ENCODE measurements around the gene CLEC4F. TPM values are rescaled to one million over a fixed set of nuclear protein-coding genes. Genes with fewer than 3 reads are reported as not detected.

The CLEC4F gene, protein sequence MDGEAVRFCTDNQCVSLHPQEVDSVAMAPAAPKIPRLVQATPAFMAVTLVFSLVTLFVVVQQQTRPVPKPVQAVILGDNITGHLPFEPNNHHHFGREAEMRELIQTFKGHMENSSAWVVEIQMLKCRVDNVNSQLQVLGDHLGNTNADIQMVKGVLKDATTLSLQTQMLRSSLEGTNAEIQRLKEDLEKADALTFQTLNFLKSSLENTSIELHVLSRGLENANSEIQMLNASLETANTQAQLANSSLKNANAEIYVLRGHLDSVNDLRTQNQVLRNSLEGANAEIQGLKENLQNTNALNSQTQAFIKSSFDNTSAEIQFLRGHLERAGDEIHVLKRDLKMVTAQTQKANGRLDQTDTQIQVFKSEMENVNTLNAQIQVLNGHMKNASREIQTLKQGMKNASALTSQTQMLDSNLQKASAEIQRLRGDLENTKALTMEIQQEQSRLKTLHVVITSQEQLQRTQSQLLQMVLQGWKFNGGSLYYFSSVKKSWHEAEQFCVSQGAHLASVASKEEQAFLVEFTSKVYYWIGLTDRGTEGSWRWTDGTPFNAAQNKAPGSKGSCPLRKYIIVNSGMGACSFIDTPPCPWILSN
- total RNA-seq = not detected

DNA sequence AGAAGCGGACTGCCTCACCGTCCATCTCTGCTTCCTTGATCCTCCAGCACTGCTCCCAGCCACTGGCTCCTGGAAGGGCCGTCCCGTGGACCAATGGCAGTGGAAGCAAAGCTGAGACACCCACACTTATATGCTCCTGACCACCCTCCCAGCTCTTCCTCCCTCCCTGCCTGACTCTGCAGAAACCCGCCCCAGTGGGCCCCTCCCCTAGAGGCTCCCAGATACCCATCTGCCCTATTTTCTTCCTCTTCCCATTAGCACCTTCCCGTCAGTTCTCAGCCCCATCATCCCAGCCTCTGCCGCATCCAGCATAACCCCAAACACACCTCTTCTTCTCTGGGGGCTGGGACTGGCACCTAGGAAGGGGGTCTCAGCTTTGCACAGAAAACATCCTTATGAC is at the start of gene CLEC4F:
CLEC4F (minus strand) TSS at position 101 of the 400 bp plus-strand sequence; CDS start at position 25, 76 bp downstream.
- DNase-seq = no peak

DNA sequence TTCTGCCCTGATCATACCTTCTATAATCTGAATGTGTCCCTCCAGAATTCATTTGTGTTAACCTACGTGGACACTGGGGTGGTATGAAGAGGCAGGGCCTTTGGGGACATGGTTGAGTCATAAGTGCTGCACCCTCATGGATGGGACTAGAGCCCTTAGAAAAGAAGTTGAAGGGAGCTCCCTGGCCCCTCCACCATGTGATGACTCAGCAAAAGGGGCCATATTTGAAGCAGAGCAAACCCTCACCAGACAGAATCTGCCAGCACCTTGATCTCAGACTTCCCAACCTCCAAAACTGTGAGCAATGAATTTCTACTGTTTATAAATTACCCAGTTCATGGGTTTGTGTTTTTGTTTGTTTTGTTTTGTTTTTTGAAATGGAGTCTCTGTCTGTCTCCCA is 48.6 kb upstream of the CLEC4F start:
- no peak for DNase-seq

DNA sequence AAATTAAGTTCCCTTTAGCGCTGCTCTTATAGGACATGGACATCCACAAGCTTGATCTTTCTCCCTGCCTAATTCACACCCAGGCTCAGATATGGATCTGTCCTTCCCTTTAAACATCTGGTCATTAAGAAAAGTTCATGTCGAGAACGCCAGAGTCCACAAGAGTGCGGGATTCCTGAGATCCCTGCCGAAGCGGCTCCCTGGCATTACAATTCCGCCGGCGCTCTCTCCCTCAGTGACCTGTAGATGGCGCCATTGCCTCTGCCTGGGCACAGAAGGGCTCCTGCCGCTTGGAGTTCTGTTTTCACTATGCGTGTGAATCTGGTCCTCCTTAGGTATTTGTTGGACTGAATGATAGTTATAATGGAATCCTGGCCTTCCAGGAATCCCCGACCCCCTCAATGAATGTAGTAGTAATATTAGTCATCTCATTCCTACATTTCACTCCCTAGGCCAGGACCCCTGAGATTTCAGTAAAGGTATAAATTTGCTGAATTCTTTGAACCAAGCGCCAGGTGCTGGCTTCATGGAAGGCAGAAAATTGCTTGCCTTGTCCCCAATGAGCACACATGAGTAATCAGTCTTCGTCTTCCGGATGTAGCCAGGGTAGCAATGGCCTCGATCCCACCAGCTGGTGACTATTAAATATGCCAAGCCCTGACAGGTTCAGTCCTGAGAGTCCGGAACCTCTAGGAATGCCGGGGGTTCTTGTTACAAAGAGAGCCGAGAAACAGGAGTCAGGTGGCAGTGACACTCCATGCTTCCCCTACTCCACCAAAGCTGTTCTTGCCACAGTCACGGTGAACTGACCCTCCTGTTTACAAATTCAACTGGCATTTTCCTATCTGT is 41.6 kb upstream of the CLEC4F start:
- peak; percentile 91 for DNase-seq

DNA sequence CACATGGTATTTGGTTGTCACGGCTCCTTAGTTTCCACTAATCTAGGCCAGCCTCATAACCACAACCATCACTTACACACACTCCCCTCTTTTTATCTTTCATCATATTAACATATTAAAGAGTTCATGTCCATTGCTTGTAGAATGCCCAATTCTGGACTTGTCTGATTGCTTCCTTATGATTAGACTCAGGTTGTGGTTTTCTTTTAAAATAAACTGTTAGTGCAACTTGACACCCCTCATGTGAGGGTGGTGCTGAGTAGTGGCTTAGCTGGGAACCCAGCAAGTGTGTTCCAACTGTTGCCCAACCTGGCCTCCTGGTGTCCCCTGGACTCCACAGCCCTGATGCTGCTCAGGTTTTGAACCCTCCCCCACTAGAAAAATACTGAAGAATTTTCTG is 35.3 kb upstream of the CLEC4F start:
- no peak for DNase-seq

DNA sequence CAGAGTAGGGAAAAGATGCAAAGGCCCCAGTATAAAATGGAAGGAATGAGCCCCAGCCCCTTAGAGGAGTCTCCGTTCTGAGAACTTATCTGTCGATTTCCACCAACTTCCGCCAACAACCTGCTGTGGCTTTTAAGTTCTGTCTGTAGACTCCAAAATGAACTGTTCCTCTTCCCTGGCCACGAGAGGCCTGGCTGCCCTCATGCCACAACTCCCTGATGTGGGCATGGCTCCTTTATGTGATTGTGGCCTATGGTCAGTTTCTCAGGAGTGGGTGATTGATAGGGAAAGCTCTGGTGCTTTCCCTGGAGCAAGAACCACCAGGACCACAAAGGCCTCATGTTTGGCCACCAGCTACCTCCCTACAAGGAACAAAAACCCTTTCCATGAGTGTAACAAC is 34.0 kb upstream of the CLEC4F start:
- no peak for DNase-seq

DNA sequence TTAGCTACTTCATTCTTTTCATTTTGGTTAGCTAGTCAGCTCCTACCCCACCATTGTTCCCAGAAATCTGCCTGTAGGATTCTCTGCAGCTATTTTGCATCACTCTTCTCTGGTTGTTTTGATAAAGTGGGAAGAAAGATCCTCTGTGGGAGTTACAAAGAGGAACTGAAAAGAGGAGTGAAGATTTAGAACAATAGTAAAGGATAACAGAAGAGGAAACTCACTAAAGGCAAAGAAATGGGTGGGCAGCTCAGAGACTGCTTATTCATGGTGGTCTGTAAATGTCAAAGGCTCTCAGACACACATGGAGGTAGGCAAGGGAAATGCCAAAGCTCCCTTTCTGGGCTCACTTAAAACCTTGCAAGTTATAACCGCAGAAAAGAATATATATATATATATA is 32.4 kb upstream of the CLEC4F start:
- DNase-seq = no peak

DNA sequence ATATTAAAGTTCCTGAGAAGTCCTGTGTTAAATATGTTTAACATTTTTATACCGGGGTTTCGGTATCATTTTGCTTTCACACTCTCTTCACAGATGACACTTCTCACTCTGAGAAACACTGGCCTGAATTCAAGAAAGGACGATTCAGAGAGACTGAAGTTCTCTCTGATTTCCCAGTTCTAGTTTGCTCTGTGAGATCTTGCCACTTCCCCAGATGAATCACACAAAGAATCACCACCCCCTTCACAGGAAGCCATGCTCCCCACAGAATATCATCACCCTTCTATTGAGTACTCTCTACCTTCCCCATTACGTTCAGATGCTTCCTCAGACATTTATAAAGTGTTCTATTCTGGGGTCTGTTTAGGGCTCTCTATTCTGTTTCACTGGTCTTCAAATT is 31.3 kb upstream of the CLEC4F start:
- DNase-seq = no peak

DNA sequence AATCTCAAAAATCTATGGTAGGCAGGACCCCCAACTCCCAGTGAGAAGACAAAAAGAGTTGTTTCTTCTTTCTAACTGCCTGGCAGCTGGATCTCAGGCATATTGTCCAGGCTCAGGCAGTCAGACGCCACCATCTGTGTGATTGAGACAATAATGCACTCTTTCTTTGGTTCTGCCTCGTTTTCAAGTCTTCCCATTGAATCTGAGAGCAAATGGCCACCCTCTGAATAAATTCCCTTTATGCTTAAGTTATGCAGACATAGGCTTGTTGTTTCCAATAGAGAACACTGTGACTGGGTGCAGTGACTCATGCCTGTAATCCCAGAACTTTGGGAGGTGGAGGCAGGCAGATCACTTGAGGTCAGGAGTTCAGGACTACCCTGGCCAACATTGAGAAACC is 30.5 kb upstream of the CLEC4F start:
- no peak for DNase-seq

DNA sequence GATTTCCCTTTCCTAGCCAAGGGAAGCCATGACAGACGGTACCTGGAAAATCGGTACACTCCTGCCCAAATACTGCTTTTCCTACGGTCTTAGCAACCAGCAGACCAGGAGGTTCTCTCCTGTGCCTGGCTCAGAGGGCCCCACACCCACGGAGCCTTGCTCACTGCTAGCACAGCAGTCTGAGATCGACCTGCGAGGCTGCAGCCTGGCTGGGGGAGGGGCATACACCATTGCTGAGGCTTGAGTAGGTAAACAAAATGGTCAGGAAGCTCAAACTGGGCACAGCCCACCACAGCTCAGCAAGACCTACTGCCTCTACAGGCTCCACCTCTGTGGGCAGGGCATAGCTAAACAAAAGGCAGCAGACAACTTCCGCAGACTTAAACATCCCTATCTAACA is 22.0 kb upstream of the CLEC4F start:
- no peak for DNase-seq

DNA sequence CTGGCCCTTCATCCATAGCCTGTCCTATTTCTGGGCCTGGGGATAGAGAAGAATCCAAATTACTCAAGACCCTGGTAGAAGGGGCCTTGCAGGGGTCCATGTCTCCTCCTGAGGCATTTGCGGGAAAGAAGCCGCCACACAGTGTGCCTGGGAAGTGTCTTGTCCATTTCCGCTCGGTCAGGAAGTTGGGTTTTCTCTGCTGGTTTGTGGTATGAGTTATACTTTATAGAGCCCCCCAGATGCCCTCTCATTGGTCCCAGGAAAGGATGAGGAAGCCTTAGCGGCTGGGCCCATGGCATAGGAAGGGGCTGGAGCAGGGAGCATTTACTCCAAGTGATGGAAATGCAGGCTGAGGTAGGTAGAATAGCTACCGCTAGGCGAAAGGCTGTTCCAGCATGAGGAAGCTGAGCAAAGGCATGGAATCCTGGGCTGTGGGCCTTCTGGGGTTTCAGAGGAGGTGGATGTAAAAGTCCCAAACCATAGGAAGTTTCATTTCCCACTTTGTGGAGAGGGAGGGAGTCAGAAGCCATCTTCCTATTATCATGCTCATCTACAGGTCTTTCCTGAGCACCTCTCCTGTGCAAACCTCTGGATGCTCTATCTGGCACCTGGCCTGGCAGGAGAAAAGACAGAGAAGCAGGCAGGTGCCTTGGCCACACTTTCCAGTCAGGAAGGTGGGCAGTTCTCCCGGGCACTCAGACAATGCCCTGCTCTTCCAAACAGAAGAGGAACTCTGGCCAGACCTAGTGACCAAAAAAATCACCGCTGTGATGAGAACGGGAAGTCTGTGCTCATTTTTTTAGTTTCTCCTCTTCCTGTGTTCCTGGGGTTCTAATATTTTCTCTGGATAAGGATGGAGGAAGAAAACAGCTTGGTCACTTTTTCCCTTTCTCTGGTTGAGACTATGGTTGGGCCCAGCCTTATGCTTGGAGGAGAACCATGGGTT is 17.9 kb upstream of the CLEC4F start:
- no peak for DNase-seq

DNA sequence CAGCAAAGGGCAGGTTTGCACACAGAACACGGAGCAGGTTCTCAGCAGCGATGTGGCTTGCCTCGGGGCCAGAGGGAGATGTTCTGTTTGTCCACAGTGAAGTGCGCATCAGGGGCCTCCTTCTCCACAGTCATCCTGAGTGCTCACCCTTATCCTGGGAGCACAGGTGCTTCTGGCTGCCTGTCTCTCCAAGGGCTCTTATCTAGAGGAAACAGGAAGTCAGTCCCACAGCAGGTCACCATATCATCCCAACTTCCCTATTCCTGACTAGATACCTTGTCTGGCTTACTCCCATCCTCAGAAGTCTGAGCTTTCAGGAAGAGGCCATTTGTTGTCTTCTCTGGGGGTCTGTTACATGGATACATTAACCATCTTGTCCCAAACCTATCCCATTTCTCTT is 15.2 kb upstream of the CLEC4F start, which contains the start of gene CD207:
CD207 (minus strand) TSS at position 174 of the 400 bp plus-strand sequence; CDS start at position 134, 40 bp downstream.
- no peak for DNase-seq

DNA sequence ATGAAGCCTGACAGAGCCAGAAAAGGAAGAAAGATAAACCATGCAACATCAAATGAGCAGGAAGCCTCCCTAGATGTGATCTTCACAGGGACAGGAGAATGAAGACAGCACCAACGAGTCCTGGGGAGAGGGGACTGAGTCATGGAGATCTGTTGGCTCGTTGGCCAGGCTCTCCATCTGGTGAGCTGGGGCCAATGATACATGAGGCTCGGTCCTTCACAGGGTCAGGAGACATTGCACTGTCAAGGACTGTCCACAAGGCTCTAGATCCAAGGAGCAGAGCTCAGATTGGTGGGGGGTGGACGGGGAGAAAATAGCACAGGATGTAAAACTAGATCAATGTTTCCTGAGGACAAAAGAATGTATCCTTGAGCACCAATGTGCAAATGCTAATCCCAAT is 14.5 kb upstream of the CLEC4F start:
- DNase-seq = no peak

DNA sequence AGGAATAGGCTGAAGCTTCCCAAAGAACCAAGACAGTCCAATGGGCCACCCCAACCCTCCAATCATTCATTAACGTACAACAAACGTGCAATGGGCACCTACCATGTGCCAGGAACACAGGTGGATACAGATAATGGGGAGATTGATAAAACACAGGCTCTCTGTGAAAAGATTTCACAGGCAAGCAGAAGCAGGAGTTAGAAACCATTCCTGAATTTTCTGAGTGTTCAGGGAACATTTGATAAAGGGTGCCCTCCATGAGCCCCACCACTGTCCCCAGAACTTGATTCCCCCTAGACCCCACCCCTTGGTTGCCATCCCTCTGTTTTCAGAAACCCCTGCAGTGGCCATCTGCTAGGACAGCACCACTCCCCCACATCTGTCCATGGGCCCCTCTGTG is 13.7 kb upstream of the CLEC4F start:
- DNase-seq = no peak

DNA sequence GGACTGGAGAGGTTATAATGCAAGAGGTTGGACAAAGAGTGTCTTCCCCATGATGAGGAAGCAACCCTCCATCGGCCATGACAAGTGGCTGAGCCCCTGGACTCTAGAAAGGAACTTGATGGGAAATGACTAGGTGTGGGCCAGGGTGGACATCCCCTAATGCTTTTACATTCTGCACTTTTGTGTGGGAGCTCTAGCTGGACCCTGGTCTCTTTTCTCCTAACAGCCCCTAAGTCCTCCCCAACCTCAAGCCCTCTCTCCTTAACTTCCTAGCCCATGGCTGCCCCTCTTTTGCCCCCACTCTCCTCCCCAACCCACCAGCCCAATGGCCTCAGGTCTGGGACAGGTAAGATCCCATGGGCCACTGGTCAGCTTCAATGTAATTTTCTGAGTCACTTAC is 12.8 kb upstream of the CLEC4F start:
- no peak for DNase-seq

DNA sequence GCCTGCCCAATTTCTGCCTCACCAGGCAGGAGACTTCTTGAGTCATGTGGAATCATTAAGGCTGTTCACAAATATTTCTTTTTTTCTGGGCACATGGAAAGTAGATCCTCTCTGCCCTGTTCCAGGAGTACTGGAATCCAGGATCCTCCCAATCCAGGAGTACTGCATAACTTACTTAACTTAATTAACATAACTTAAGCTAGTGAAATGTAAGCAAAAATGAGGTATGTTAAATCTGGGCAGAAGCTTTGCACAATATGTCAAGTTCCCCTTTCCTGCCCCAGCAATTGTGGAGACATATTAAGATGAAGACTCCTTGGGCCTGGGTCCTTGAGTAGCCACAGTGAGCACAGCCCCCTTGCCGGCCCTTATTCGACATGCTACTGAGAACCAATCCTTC is 12.0 kb upstream of the CLEC4F start:
- no peak for DNase-seq

DNA sequence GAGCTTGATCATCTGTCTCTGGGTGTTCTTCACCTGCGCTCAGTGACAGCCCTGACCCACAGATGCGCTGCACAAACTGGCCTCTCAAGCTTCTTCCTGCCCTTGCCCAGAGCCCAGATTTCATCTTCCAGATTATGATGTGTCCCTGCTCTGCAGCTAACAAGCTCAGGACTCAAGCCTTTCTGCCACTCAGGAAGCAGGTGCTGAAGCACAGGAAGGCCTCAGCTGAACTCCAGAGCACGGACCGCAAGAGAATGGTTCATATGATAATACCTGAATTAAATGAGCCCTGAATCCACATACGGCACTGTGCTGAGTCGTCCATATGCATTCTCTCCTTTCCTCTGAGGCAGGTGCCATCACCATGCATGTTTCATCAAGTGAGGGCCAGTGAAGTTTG is 11.5 kb upstream of the CLEC4F start:
- DNase-seq = no peak

DNA sequence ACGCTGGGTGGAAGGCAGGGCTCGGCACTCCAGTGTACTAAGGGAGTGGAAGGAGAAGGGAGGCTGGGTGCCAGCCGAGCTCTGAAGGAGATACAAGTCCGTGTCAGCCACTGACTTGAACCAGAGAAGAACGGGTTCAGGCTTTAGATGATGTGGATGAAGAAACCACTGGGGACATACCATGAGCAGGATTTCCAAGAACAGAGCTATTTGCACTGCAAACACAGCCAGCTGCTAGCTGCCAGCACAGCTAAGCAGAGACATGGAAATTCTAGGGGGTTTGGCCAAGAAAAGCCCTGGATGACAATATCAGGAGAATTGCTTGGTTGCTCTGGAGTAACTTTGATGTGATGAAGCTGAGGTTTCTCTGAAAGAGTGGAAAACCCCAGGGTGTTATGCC is 10.0 kb upstream of the CLEC4F start:
- DNase-seq = peak; percentile 57

DNA sequence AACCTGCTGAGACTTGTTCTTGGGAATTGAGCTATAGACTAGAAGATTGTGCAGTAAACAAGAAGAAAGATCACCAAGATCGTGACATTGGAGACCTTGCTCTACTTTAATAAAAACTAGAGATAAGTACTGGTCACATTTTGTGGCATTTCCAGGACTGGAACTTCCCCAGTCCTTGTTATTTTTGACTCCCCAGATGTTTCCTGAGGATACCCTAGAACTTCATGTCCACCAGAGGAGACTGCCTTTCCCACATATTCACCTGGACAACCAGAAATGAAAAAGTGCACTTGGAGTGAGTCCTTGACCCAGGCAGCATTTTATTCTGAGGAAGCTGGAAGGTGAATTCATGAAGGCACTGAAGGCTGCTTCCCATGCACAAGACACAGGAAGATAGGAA is 9.5 kb upstream of the CLEC4F start:
- DNase-seq = no peak

DNA sequence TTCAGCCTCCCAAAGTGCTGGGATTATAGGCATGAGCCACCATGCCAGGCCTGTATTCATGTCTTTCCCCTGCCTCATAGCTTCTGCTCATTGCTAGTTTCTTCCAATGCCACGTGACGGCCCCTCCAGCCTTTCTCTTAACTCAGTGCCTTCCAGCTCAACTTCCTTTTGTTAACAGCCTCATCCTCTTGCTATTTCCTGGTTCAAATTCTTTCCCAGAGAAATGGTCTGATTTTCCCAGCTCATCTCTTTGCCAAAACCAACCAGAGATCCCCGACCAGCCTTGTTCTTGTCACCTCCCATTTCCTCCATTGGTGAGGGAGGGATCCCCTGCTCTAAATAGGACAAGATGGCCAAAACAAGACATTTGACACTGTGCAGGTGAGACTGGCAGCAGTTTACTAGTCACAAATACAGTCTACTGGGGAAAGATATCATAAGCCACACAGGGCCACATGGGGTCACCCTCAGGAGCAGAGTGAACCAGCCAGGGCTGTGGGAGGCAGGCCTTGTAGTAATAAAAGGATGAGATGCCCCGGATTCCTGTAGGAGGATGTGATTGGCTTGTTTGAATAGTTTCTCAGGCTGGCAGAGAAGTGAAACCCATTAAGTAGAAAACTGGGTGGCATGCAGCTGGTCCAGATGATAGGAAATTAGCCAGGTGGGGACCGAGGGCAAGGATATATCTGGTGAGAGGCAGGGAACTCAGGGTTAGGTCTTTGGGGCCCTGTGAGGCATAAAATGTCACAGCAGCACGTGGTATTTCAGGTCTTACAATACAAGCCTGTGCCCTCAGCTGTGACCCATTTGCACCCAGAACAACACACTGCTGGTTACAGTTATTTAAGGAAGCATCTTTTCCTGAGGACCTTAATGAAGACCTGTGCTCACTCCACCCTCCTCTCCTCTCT is 8.8 kb upstream of the CLEC4F start:
- no peak for DNase-seq

DNA sequence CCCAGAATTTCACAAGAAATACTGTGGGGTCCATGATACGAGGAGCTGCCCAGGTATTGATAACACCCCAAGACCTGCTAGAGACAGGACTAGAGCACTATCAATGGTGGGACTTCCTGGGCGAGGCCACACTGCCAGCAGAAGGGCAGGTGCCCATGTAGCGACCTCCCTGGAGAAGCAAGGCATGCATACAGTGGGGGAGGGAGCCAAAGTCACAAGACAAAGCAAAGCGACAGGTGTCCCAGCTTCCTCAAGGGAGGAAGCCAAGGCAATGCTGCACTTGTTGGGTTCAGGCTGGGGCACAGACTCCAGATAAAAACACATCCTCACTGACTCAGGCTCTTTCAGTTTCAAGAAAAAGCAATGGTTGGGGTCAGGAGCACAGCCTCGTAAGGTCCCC is 7.7 kb upstream of the CLEC4F start:
- DNase-seq = no peak

DNA sequence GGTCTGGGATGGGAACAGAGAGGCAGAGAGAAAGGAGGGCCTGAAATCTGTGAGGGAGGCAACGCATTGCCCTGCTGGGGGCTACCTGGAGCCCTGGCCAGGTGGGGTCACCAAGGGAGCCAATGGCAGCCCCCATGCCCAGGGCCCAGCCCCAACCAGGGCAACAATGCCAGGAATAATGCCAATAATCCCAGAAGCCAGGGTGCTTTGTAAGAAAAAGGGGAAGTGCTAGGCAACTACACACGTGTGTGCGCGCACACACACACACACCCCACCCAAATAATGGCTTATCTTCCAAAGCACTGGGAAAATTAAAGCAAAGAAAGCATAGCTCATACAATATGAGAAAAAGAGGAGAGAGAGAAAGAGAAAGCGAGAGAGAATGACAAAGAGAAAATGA is 7.0 kb upstream of the CLEC4F start:
- DNase-seq = no peak
